Ramos (cell line): Measurements from ENCODE around the gene RTN1.

ENCODE experiments used
- in situ Hi-C: fragments of 300-500 bp; cut with MboI; formaldehyde crosslinking; loops from one replicate; pipeline ENCODE4 v1.14.3; 2022; ENCODE audit warnings: low sequenced_read_pairs; ENCODE audit not compliant: unreplicated experiment

Gene RTN1

DNA sequence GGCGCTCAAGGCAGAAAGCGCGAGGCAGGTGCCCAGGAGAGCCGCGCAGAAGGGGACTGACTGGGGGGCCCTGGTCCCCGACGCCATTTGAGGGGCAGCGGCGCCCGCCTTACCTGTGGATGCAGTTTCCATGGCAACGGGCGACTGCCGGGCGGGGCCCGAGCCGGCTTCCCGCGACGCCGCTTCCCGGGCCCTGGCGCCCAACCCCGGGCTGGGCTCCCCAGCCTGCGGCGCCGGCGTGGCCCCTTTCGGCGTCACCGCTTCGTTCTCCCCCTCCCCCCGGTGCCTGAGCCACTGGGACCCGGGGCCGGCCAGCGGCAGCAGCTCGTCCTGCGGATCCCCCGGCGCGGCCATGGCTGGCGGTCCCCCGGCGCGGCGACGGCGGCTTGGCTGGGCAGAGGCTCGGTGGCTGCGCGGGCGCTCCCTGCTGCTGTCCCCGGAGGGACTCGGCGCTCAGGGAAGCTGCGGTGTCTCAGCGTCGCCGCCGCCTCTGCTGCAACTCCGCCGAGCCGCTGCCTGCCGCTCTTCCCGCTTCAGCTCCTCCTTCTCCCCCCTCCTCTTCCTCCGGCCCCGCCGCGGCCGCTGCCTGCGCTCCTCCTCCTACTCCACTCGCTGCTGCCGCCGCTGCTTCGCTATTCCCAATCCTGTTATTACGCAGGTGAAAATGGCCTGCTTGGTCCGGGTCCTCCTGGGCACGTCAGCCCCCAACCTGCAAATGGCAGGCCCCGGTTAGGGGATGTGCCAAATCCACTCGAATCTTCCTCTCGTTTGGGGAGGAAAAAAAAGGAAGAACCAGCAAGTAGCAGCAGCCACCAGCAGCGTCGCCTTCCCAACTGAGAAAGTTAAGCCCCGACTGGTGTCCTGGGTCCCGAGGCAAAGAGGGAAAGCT lies at the start of gene RTN1:
TSS of gene RTN1 (minus strand) at position 500 of the 889 bp plus-strand sequence. CDS start at position 354, 146 bp downstream.
- in situ Hi-C loops: no loop called here

- in situ Hi-C loops: no loop called here
Measured at GRCh38 chr14:59920378-59920683, 49.8 kb upstream of the RTN1 start.

DNA sequence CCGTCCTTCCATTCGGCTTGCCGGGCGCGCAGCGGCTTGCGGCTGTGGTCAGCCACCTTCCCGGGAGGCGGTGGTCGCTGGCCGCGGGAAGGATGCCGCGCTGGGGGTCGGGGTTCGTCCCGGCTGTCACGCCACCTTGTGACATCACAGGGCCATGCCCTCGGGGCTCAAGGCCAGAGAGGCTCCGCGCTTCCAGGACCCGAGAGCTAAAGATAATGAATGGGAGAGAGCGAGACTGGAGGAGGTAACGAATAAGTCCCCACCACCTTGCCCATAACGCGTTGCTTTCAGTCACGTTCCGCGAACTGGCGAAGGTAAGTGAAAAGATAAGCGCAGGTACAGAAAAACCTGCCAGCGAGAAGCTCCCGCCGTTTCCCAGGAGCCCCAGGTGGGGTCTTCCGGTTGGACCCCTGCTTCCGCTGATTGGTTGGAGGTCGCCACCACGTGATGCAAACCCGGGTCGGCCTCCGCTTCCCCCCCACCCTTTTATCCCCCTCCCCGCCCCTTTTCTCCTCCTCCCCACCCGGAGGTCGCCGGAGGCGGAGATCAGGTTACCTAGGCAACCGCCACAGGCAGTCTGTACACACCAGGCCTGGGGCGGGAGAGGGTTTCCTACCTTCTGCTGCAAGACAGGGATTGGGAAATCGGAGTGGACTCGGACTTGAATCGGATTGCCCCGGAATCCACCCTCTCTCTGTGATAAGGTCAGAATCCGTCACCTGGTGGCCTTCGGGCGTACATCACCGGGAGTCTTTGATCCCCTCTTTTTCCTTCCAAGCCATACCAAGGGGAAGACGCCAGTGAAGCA lies 49.2 kb upstream of the RTN1 start, which contains the start of gene LRRC9:
TSS of gene LRRC9 (plus strand) at position 575 of the 808 bp plus-strand sequence.
- in situ Hi-C loops: no loop called here

DNA sequence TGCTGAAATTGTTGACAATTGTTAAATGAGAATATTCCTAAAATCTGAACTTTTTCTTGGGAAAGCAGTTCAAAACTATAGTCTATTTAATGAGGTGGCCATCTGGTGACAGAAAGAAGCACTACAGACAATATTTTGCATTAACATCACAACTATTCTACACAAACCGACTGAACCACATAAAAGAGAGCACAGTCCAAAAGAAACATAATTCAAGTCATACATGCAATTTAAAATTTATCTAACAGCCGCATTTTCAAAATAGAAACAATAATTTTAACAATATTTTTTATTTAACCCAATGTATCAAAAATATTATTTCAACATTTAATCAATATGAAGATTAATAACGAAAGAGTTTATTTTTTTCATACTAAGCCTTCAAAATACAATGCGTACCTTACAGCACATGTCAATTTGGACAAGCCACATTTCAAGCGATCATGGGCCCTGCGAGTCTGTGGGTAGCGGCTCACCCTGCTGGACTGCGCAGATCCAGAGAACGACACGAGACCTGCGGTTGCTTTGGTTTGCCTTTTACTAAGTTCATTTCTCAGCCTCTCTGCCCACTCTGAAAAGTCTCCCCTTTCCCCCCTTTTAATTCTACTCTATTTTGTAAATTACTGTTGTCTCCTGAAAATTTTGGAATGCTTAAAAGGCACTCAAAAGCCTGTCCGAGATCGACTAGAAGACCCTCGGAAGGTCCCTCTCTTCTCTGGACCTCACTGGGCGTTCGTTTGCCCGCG lies 48.4 kb upstream of the RTN1 start:
- in situ Hi-C loops: no loop called here

DNA sequence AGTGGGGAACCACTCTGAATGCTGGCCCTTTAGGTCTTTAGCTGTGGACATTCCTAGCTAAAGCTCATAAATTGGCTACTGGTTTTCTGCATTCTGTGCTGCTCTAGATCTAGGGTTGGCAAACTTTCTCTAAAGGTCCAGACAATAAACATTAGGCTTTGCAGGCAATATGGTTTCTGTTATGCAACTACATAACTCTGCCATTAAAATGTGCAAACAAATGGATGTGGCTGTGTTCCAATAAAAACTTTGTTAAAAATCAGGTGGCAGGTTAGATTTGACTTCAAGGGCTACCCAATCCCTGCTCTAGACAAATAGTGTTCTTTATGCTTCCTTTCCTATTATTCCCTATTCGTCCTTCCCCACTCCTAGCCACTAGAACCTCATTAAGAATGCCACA lies 42.6 kb upstream of the RTN1 start:
- in situ Hi-C loops: no loop called here

DNA sequence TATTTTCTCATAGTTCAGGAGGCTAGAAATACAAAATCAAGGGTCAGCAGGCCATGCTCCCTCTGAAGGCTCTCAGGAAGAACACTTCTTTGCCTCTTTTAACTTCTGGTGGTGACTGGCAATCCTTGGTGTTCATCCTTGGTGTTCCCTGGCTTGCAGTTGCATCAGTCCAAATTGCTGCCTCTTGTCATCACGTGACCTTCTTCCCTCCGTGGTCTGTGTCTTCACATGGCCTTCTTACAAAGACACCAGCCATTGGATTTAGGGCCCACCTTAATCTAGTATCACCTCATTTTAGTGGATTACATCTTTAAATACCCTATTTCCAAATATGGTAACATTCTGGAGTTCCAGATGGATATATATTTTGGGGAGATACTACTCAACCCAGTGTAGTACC lies 41.9 kb upstream of the RTN1 start:
- in situ Hi-C loops: no loop called here

DNA sequence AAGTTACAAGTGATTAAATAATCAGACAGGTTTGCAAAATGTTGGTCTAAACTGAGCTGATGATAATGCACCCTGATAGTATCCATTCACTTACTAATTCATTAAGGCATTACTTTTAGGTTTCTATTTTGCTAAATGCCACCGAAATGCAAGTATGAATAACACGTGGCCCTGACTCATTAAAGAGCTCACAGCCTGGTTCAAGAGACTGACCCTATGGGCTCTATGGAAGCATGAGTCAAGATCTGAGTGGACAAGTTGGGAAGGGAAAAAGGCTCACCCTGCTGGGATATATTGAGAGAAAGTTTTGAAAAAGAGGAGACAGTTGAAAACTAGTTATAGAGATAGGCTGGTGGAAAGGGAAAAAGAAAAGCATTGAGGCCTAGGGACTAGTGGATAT lies 34.6 kb upstream of the RTN1 start:
- in situ Hi-C loops: no loop called here

GRCh38 chr14:59904184-59904583 lies 33.6 kb upstream of the RTN1 start:
- in situ Hi-C loops: no loop called here

- in situ Hi-C loops: no loop called here
Measured at GRCh38 chr14:59900556-59900955, 30.0 kb upstream of the RTN1 start.

DNA sequence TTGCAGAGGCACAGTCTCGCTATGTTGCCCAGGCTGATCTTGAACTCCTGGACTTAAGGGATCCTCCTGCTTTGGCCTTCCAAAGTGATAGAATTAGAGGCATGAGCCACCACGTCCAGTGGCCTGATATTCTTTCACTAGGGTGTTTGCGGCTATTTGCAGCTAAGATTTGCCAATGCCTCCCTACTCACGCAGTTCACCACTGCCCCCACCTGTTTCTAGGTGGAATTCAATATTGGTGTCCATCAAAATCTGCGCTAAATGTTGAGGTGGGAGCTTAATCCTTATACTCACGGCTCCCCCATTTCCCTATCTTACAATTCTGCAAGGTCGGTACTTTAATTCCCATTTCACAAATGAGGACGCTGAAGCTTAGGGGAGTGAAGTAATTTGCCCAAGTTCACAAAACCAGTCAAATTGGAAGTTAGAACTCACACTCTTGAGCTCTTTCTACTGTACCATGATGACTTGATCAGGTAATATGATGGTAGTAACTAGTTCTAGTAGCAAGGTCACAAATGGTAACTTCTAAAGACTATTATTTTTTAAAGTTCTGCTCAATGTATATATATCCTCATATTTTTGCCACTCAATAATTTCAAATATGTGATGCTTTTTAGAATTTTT lies 27.3 kb upstream of the RTN1 start:
- in situ Hi-C loops: no loop called here

- in situ Hi-C loops: no loop called here
Measured at GRCh38 chr14:59895721-59896120, 25.1 kb upstream of the RTN1 start.

- in situ Hi-C loops: no loop called here
Measured at GRCh38 chr14:59890676-59891075, 20.1 kb upstream of the RTN1 start.

DNA sequence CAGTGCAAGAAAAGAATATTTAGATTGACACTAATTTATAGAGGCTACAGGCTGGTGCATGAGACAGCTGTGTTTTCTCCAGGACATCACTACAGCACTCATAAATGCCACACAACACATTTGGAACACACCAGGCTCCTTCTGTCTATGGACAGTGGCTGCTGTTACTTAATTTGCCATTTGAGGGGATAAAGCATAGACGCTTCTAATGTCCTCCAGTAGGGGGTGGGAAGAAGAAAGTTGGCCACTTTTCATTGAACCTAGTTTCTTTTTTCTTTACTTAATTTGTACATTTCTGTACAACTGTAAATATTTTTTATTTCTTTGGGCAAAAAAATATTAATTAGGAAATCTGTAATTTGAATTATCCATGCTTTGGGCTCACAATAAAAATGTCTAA lies 12.4 kb upstream of the RTN1 start:
- in situ Hi-C loops: no loop called here

GRCh38 chr14:59871166-59871495 lies 555 bp upstream of the RTN1 start:
- in situ Hi-C loops: no loop called here

DNA sequence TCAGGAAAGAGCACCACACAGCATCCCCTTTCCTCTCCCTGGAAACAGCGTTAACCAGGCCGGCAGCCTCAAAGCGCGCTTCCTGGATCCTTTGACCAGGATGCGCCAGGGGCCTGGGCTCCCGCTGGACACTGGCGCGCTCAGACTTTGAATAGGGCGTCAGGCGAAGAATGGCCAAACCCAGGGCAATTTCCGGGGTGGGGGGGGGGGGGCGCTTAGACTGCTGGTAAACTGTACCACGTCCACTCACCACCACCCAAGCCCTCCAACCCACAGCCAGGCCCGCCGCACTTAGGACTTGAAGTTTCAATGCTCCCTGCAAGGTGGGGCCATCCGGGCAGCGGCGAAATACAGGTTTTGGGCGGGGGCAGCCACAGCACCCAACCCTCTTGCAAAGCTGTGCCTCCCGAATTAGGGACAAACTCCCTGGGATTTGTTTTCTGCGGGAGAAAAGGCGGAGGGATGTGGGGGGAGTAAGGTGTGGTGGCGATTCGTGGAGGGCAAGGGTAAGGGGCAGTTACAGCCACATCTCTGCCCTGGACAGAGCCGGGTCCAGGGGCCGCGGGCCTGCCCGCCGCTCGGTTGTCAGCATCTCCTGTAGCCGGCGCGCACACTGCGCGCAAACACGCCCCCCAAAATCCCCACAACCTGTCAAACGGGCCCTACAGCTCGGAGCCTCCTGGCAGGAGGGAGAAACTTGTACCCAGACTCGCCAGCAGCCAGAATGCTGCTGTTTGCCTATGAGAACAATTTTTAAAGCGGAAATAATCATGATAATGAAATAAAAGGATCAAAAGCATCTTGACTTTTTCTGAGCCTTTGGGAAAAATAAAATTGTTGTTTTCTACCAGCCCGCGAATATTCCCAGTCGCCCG lies 958 bp downstream of the RTN1 start:
- in situ Hi-C loops: no loop called here

- in situ Hi-C loops: no loop called here
Measured at GRCh38 chr14:59868021-59868420, 2.6 kb downstream of the RTN1 start.

DNA sequence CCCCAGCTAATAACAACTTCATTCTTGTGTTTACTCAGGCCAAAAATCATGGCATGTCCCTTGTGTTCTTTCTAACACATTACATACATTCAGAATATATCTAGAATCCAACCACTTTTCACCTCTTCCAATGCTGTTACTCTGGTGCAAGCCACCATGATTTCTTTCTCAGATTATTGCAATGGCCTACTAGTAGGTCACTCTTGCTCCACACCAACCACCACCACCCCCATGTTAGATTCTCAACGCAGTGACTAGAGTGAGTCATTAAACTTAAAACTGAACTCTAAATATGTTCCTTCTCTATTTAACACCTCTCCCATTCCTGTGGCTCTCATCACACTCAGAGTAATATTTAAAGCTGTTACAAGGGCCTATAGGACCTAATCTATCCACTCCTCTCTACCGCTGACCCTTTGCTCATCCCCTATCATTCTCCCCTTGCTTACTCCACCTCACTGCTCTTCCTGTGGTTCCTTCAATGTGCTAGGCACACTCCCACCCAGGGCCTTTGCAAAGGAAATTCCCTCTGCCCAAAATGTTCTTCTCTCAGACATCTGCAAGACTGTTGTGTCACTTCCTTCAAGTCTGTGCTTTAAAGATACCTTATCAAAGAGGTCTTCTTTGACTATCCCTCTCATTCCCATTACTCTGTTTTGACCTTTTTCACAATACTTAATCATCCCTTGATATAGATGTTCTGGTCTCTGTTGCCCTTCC lies 6.6 kb downstream of the RTN1 start:
- in situ Hi-C loops: no loop called here

- in situ Hi-C loops: no loop called here
Measured at GRCh38 chr14:59857328-59857727, 13.2 kb downstream of the RTN1 start.

DNA sequence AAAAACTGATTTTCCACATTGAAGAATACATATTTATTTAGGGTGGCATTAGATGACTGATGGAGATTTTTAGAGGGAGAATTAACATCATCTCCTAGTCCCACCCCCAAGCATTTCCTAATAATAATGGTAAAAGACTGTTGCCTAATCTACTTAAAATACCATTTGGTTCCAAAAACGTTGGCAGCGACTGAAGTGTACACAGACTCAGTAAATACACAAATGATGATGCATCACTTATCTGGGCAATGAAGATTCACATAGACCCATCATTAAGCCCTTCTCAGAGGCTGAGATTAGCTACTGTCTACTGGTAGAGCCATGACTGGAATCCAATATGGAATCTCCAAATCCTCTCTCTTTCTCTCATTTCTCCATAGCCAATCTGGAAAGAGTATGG lies 18.2 kb downstream of the RTN1 start:
- in situ Hi-C loops: no loop called here
